ENCODE results near the gene MAP2.

Gene MAP2

DNA sequence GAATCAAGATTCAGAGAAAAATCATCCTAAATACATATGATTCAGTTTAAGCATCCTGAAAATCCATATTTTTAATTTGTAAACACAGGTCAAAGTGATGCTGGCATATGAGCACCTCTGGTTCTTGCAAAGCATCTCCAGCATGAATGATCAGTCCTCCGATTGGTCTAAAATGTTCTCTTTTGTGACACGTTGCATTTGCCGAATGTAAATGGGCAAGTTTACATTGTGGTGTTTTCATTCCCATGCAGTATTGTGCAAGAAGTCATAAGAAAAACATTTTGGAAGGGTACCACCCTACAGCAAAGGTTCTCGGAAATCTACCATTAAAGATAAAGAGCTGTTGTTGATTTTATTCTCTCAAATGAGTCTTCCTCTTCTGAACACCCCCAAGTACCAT, 239.8 kb downstream of the MAP2 start:
- no peak for DNase-seq

DNA sequence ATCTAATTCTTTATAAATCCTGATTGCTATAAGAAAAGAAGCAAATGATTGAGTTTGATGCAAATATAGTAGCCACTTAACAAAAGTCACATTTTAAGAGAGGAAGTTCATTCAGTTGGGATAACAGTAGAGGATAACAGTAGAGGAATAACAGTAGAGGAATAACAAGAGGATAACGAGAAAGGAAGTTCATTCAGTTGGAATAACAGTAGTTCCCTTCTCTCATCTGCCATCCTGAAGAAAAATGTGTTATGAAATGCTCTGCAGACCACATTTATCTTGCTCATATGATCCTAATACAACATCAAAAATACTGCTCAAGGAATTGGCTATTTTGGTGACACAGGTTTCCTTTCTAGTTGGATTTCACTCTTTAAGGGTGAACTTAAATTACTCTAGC, 242.4 kb downstream of the MAP2 start:
- no peak for DNase-seq

DNA sequence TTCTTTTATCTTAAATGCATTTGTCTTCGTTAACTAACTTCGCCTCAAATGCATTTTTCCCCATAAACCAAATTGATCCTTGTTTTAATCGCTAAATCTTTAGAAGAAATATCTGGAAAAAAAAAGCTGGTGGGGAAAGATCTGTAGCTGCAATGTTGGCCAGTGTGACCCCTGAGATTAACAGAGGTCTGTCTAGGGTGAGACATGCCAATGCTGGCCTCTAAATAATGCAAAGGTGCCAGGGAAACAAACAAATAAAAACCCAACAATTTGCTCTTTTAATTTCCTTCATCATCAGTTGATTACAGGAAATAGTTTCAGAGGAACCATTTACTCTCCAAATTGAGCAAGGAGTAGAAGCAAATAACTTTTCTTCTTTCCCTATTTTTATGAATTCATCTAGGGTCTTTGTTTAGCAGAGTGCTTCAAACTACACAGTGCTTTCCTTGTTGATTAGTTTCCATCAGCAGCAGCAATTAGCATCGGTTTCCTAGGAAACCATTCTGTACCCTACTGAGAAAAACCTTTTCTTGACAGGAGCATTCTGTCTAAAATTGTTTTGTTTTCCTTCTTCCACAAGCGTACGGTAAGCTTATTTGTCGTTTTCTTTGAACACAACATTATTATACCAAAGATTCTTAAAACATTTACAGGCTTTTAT, 247.3 kb downstream of the MAP2 start:
- DNase-seq: no peak

DNA sequence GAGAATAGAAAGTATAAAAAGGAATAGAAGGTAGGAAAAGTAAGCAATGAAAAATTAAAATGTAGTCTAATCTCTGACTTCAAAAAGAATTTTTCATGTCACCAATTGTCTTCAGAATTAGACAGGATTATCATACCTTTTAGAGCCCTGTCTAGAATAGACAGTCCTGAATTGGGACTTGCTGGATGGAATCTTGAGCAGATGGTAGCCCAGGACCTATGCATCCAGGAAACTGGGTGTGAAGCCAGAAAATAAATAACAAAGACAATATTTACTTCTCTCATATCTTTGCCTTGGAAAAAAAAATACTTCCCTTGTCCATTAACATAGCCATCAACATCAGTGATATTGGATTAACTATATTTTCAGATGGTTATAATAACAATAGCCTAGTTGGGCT, 250.0 kb downstream of the MAP2 start:
- no peak for DNase-seq

DNA sequence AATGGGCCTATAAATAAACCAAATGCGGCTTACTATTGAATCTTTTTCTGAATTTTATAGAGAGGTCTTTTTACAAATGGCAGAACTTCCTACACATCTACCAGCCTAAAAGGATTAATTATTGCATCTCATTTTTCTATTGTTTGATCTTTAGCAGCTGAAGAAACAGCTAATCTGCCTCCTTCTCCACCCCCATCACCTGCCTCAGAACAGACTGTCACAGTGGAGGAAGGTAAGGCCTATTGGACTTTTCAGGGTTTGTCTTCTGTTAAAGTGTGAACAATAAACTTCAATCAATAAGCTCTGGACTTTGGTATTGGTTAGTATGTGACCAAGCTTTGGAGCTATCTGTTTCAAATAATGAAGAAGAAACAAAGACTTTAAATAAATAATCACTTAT, 256.7 kb downstream of the MAP2 start:
- no peak for DNase-seq

DNA sequence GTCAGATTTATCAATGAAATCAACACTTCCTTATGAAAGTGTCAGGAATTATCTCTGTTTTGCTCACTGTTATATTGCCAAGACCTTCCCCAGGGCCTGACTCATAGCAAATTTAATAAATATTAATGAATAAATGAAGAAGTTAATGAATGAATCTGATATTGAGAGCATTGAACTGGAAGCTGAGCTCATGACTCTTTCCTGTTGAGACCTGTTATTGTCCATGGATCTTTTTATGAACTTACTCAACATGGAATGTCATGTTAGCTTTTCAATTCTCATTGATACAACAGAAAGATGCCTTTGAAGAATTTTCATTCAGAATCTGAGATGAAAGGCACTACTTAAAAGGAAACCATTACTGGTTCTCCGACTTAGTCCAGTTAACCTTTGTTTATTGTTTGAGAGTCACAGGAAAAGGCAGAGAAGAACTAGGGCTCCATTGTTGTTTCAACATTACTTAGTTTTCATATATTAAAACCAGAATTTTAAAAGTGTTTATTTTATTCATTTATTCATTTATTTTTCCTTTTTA, 257.4 kb downstream of the MAP2 start:
- DNase-seq: no peak

DNA sequence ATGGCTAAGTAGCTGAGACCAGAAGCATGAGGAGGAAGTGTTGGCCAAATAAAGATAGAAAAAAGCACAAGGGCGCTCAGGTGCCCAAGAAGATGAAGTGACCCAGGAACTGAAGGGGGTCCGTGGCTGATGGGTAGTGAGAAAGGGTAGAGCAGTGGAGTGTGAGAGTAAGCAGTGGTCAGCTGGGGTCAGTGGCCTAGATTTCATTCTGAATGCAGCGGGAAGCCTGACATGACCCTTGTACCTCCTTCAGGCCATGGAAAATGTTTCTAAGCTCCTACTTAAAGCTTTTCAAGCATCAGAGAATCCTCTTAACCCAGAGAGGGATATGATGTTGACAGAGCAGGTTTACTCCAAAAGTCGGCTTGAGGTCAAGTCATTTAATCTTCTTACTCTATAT, 258.8 kb downstream of the MAP2 start:
- no peak for DNase-seq

DNA sequence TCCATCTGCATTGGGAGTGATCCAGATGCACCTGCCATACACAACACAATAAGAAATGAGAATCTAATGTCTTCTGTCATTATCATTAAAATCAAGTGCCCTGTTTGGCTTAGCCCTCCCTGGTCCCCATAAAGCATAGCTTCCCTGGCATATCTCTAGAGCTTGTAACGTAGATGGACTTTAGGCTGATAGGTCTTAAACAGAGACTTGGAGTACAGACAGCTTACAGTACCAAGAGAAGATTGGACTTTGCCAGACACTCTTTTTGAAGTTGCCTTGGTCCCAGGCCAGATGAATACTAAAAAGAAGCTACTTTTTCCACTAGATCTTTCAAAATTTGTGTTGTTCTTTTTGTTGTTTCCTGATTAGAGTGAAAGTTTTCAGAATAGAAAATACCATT, 261.5 kb downstream of the MAP2 start:
- DNase-seq: no peak

DNA sequence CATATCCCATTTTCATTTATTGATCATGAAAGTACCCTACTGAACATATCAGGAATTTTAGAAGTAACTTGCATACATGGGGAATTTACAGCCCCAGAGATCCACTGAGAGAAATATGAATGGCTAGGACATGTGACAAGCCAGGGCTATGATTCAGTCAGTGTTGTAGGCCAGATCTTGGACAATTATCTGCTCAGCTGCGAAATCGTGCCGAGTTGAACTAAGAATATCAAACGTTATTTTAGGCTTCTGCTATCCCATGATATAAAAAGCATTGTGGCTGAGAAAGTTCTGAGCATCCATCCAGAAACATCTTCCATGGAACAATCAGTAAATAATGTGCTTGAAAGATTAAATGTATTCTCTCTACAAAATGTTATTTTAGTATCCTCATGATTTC, 262.1 kb downstream of the MAP2 start:
- DNase-seq: no peak

DNA sequence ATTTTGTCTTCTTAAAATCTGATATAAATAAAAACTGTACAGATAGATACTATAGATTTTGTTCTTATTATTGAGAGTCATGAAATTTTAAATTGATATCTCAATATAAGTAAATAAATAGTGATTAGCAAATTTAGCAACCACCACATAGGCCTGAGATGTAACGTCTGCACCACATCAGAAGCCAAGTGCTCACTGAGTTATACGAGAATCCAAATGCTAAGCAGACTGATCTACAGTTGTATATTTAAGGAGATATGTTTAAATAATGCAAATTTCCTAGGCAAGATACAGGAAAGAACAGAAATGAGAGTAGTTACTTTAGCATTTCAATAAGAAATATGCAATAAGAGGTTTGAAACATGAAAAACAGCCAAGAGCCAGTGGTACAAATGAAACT, 262.6 kb downstream of the MAP2 start:
- DNase-seq: no peak

DNA sequence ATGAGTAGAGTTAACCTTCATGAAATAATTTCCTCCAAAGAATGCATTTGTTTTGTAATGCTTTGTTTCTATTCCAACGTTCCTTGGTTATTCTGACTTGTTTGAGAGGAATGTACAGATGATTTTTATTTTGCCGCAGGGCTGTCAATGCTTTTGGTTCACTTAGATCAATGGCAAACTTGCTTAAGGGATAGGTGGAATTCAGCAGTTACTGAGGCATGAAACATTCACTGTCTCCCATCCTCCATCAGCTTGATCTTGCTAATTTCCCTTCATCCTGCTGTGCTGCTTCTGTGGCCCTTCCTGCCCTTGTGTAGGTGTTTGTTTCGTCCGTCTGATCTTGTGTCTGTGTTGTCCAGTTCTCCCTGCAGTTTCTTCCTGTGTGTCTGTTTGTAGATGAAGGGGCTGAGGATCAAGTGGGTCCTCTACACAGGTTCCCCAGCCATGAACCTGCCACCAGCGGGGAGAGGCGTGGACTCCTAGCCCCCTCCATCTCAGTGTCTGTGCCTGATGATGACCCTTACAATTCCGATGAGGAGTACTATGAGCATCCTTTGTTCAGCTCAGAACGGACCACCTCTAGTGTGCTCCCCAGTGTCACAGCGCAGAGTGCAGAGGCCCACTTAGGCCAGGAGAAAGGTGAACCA, 263.6 kb downstream of the MAP2 start:
- no peak for DNase-seq

DNA sequence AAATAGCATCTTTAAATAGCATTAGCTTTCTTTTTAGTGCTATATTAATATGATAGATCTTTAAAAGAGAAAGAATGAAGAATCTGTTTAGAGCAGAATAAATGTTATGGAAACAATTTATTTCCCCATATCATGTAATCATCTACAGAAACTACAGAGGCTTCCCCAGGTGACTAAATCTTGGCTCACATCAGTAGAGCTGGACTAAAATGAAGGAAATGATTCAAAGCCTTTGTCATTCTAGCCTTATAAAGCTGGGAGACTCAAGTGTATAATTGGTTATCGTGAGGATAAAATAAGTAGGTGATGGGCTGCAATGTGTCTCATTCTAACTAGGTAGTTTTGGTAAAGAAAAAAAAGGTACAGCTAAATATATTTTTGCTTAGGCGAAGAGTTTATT, 264.5 kb downstream of the MAP2 start:
- DNase-seq: no peak

DNA sequence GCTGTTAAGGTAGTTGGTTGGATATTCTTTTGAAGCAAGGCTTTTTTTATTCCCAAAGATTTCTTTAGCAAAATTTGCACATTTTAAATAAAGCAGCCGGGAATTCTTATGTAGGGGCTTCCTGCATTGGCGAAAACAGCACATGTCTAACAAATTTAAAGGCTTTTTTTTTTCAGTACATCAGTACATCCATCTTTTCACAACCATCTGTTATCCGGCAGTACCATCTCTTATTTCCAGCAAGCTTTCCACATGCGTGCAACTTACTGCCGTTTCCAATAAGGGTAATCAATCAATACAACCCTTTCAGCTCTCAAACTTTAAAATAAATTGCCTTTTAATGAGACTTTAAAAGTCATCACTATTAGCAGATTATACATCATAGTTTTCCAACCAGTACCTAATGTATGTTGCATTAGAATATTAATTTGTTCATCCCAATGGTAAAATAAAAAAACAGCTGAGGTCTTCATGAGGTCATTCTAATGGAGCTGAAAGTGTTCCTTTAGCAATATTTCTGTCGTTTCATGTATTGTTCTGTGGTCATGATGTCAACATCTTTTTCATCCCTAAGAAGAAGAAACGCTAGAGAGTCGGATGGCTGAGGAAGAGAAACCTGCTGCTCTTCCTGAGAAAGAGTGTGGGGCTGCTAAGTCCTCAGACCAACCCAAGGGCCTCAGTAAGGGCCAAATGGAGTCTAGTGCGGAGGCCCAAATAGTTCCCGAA, 266.3 kb downstream of the MAP2 start:
- DNase-seq: no peak

DNA sequence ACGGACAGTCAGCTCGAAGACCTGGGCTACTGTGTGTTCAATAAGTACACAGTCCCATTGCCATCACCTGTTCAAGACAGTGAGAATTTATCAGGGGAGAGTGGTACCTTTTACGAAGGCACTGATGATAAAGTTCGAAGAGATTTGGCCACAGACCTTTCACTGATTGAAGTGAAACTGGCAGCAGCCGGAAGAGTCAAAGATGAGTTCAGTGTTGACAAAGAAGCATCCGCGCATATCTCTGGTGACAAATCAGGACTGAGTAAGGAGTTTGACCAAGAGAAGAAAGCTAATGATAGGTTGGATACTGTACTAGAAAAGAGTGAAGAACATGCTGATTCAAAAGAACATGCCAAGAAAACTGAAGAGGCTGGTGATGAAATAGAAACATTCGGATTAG, 270.9 kb downstream of the MAP2 start:
- no peak for DNase-seq

DNA sequence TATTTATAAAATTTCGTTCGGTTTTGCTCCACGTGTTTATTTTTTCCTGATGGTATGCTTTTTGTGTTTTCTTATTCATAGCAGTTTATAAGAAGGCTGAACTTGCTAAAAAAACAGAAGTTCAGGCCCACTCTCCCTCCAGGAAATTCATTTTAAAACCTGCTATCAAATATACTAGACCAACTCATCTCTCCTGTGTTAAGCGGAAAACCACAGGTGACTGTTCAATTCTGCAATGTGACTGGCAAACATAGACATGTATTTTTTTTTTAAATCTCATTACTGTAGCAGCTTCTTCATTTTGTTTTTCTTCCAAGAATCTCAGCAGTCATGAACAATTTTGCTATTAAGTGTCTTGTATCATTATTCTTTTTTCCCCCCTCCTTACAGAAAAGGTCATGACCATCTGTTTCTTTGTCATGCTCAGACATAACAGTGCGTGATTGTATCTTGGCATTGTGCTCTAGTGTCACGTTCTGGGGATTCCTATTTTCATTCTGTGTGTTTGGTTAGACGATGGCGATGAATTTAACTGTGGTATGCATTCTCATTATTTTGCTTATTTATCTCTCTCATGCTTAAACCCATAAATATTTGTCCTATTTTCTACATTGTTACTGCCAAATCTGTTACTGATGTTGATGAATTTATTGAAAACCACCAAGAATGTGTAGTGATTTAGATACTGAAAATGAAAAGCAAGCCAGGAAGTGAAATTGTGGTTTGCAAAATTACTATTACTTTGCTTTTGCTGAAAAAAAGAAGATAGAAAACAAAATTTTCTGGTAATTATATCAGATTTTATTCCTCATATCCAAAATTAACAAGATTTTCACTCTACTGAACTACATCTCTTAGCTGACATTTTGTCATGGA, 273.2 kb downstream of the MAP2 start:
- DNase-seq: no peak

DNA sequence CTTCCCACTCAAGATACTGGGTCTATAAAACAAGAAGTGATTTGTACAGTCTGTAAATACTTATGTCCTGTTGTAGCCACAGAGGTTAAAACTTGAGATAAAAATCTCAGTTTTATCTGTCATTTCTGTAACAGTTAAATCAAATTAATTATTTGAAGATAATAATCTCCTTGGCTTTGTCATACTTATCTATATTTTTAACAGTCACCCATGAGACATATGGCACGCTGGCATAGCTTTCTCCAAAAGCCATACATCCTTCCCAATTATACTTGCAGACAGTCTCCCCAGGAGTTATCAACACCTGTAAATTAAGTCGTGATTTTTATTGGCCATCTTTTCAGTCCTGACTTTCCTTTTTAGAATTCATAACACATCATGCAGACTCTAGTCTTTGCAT, 278.9 kb downstream of the MAP2 start:
- DNase-seq: no peak

DNA sequence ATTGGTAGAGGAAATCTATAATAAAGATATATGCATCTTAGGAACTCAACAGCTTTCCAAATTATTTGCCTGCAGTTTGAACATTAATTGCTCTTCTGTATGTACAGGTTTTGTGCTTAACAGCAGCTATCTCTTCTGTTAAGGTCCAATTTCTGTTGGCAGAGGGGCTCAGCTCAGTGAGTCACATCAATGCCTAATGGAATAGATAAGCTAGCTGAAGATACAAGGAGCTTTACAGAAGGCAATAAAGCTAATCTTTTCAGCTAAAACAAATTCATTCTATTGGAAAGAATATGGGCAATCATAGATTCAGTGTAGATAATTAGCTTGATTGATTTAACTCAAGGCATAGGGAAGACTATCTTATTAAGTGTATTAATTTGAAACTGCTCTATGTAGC, 289.4 kb downstream of the MAP2 start:
- no peak for DNase-seq

DNA sequence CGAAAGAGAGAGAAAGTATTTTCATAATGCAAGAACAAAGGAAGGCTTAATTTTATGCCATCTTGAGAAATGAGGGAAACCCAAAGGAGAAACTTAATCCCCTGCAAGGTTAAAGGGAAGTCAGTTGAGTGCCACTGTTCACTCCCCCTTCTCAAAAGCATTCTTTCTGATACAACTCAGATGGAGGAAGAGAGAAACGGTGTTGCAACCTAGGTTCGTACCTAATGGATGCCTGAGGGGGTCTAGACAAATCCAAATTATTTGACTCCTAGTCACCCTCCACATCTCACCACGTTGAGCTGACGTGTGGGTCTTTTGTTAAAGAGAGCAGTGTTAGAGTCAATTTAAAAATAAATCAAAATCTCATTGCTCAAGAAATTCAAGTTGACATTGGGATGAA, 295.2 kb downstream of the MAP2 start:
- no peak for DNase-seq

DNA sequence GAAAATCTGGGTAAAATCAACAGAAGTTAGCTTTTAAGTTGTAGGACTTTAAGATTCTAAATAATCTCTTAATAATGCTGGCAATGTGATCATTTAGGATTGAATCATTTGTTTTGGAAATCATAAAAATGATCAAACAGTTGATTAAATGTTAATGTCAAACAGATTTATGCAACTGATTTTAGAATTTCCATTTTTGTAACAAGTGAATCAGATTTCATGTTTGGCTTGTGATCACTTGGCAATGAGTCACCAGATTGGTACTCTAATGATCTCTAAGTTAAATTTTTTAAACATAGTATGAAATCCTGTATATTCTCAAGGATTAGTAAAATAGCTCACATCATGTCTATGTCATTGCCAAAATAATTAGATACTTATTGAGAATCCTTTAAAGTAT, 297.6 kb downstream of the MAP2 start:
- DNase-seq: no peak

DNA sequence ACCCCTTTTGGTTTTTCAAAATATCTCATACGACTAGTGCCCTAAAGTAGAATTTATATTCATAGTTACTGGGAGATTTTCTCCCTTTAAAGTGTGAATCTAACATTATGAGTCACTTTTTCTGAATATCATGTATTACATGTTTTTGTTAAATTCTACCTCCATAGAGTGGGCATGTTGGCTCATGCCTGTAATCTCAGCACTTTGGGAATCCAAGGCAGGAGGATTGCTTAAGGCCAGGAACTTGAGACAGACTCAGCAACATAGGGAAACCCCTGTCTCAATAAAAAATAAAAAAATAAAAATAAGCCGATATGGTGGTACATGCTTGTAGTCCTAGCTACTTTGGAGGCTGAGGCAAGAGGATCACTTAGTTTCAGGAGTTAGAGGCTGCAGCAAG, 302.5 kb downstream of the MAP2 start:
- DNase-seq: no peak

DNA sequence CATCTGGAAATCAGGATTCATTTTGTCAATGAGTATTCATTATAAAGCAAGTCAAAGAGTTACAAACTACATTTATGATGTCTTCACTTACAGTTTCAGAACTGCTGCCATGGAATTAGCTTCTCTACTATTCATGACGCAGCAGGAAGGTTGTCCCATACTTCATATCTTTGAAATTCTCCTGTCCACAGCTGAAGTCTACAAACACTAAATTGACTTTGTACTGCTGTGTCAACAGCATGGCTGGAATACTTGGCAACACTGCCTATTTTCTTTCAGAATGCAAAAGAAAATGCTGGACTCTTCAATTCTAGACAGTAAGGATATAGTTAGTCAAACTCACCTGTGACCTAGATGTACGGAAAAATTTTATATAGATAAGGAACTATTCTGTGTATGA, 303.2 kb downstream of the MAP2 start:
- no peak for DNase-seq

DNA sequence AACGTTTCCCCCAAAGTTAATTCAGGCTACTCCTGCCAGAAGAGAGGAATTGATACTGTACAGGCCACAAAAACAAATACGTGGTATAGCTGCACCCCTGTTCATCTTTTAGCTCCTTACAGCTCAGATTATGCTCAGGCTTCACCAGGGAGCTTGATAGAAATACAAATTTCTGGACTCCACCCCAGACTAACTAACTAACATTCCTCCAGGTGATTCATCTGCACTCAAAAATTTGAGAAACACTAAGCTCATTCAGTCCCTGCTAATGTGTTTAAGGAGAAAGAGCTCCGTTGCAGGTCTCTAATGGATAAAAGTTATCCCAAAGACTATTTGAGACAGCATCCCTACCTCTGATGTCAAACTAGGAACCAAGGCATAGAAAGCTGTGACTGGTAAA, 311.0 kb downstream of the MAP2 start:
- DNase-seq: no peak

DNA sequence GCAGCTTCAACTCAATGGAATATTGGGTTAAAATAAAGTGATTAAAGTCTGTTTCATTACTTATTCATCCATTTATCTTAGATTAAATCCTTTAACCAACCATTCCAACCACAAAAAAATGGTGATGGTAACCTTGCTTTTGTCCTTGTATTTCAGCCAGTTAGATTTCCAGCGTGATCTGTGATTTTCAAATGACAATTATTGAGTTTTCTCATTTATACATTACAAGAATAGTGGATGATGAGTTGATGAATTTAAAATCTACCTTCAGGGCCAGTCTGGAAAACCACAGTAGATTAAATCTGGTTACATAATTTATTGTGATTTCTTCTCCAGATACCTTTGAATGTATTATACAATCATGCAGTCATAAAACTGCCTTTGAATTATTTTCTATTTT, 318.1 kb downstream of the MAP2 start:
- DNase-seq: no peak

Measured in DMS 273 treated with DMSO at 0.1 percent for 48 hours (cell line).